DND-41 (cell line): ENCODE results near the gene ZBTB7B.

ENCODE experiments used
- ATAC-seq: fragments of 200-7000 bp; cut with Tn5 transposase; 3 replicates; pipeline ENCODE4 v1.9.1; 2021; ENCODE audit warnings: low read depth; ENCODE audit not compliant: insufficient read depth
- DNase-seq: peaks from one replicate; pipeline ENCODE4 v3.0.0-alpha.2; 2020
- H2AFZ ChIP-seq: 2 replicates; pipeline ENCODE4 v1.6.0; 2012; ENCODE audit warnings: low read depth, low read length
- H3K27ac ChIP-seq: 2 replicates; pipeline ENCODE4 v1.5.1; 2012; ENCODE audit warnings: low read length, inconsistent platforms
- H3K27me3 ChIP-seq: fragments of 200-600 bp; sonication (generic); 2 replicates; pipeline ENCODE4 v1.6.0; 2012; ENCODE audit warnings: low read length, mild to moderate bottlenecking, inconsistent platforms; ENCODE audit not compliant: insufficient read depth, poor library complexity
- H3K36me3 ChIP-seq: 2 replicates; pipeline ENCODE4 v1.5.1; 2012; ENCODE audit warnings: low read length, inconsistent platforms; ENCODE audit not compliant: insufficient read depth
- H3K4me1 ChIP-seq: 2 replicates; pipeline ENCODE4 v1.5.1; 2012; ENCODE audit warnings: mild to moderate bottlenecking, low read length; ENCODE audit not compliant: insufficient read depth
- H3K4me2 ChIP-seq: 2 replicates; pipeline ENCODE4 v1.6.0; 2012; ENCODE audit warnings: mild to moderate bottlenecking, moderate library complexity, low read length, inconsistent platforms; ENCODE audit not compliant: insufficient read depth
- H3K4me3 ChIP-seq, 2 experiments: fragments of 200-600 bp in 1 of 2; shearing (Covaris generic) in 1 of 2; 2 replicates each; pipeline ENCODE4 v1.5.1; 2012 to 2016; ENCODE audit warnings: inconsistent platforms in 2 of 2, low read length in 2 of 2, mild to moderate bottlenecking in 2 of 2, low read depth in 1 of 2, moderate library complexity in 1 of 2
- H3K79me2 ChIP-seq: 2 replicates; pipeline ENCODE4 v1.6.0; 2012; ENCODE audit warnings: low read length, inconsistent platforms; ENCODE audit not compliant: insufficient read depth
- H3K9ac ChIP-seq: 2 replicates; pipeline ENCODE4 v1.6.0; 2012; ENCODE audit warnings: low read depth, mild to moderate bottlenecking, inconsistent platforms, low read length, moderate library complexity
- H3K9me3 ChIP-seq: 2 replicates; pipeline ENCODE4 v1.5.1; 2012; ENCODE audit warnings: low read length, moderate library complexity, mild to moderate bottlenecking, inconsistent platforms; ENCODE audit not compliant: insufficient read depth, severe bottlenecking
- H4K20me1 ChIP-seq: 2 replicates; pipeline ENCODE4 v1.6.0; 2012; ENCODE audit warnings: low read length; ENCODE audit not compliant: insufficient read depth
- EZH2 ChIP-seq: IDR thresholded peaks from 3 replicates; pipeline ENCODE4 v1.6.1; 2012; ENCODE audit warnings: borderline replicate concordance, low read depth, mild to moderate bottlenecking, moderate library complexity, low read length, inconsistent platforms; ENCODE audit not compliant: severe bottlenecking
- TF ChIP-seq, protein P1 (sequence below): IDR thresholded peaks from 2 replicates; pipeline ENCODE4 v1.5.1; 2012; ENCODE audit warnings: borderline replicate concordance, low read length, moderate library complexity, mild to moderate bottlenecking; ENCODE audit not compliant: poor library complexity, severe bottlenecking; ENCODE audit errors: extremely low read depth

Gene ZBTB7B

DNA sequence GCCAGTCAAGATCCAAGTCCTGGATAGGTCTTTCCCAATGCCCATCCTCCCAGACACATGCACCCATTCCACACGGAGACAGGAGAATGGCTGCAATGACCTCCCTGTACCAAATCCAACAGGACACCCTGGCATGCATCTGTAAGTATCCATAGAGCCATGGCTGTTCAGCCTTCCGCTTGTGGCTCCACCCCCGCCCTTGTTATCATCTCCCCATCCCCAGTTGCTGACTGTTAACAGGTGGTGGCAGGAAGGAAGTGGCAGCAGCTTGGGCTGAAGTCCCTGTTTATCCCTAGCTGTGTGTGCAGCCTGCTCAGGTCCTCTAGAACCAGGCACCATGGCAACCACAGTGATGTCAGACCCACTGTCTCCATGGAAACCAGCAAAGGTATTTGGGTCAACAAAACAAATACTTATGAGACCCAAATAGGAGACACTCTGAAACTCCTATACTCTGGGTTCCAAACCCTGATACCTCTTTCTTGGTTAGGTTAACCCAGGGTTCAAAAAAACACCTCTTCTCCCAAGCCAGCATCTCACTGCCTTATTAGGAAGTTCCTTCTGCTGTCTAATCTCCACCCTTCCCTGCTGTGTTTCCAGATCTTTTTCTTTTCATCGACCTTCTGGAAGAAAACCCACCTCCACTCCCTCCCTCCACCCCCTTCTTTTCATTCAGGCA, 47.4 kb upstream of the ZBTB7B start:
- peak; percentile 90 for ATAC-seq
- H3K4me3 ChIP-seq: peak overlapping the region; percentile 52 to 82
- peaks cover 33% of the 10 kb centered on the region for H3K79me2 ChIP-seq
- H3K4me2 ChIP-seq: peak overlapping the region; percentile 88
- H2AFZ ChIP-seq: peak overlapping the region; percentile 82
- no peaks in the 10 kb centered on the region for H3K9me3 ChIP-seq
- peak; percentile 89 for DNase-seq
- peak overlapping the region; percentile 88 for H3K27ac ChIP-seq
- peaks cover 28% of the 10 kb centered on the region for H3K36me3 ChIP-seq
- no peaks in the 10 kb centered on the region for H3K27me3 ChIP-seq
- H4K20me1 ChIP-seq: peaks cover 19% of the 10 kb centered on the region
- H3K4me1 ChIP-seq: peaks cover 59% of the 10 kb centered on the region
- no peak for TF ChIP-seq EZH2
- TF ChIP-seq, protein P1, sequence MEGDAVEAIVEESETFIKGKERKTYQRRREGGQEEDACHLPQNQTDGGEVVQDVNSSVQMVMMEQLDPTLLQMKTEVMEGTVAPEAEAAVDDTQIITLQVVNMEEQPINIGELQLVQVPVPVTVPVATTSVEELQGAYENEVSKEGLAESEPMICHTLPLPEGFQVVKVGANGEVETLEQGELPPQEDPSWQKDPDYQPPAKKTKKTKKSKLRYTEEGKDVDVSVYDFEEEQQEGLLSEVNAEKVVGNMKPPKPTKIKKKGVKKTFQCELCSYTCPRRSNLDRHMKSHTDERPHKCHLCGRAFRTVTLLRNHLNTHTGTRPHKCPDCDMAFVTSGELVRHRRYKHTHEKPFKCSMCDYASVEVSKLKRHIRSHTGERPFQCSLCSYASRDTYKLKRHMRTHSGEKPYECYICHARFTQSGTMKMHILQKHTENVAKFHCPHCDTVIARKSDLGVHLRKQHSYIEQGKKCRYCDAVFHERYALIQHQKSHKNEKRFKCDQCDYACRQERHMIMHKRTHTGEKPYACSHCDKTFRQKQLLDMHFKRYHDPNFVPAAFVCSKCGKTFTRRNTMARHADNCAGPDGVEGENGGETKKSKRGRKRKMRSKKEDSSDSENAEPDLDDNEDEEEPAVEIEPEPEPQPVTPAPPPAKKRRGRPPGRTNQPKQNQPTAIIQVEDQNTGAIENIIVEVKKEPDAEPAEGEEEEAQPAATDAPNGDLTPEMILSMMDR: no peak
- H3K9ac ChIP-seq: peak overlapping the region; percentile 64

DNA sequence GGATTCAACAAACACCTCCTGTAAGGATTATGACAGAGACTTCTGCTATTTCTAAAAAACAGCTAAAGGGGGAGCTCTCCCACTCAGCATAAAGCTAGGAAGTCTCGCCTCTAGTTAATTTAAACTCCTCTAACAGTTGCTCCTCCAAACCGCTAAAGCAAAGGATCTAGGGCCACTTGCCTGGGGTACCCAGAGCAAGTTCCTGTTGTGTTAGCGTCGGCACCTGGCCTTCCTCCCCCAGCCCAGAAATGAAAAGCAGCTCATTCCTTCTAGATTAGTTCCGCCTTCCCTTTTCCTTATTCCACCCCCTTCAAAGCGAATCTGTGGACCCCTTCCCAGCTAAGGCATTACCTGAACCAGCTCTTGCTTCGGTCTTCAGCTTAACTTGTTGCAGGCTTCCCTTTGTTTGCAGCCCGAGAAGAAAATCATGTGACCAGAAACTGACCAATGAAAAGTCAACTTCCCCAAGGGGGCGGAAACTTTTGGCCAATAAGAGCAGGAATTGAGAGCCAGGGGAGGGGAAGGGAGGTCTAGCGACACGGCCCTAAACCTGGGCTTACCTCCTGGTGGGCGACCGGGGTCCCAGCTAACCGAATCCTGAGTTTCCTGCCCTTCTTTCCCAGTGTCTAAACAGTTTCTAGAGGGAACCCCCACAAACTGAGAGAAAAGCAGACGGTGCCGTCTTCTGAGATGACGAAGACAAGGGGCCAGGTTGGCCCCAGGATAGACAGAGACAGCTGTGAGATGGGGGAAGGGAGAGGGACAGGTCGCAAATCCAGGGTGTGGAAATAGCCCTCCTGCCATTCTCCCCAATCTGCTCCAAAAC, 46.7 kb upstream of the ZBTB7B start, which contains the start of gene PBXIP1:
Gene PBXIP1, minus strand, starts transcription at position 382 of the 826 bp plus-strand sequence. CDS start 2,378 bp downstream, outside the sequence.
- peak; percentile 77 for ATAC-seq
- no peak for TF ChIP-seq EZH2
- TF ChIP-seq, protein P1: peak; percentile 53
- DNase-seq: peak; percentile 92
- Histone ChIP-seq H3K4me1 (peaks cover 66% of the 10 kb centered on the region), H3K27me3 (no peaks in the 10 kb centered on the region), H3K9me3 (no peaks in the 10 kb centered on the region), H3K4me2 (peak within 1 kb of the TSS; percentile 88), H3K36me3 (peaks cover 21% of the 10 kb centered on the region), H4K20me1 (peaks cover 24% of the 10 kb centered on the region), H3K4me3 (peak within 1 kb of the TSS; percentile 52 to 82), H3K27ac (peak within 1 kb of the TSS; percentile 88), H2AFZ (peak within 1 kb of the TSS; percentile 82), H3K79me2 (peaks cover 40% of the 10 kb centered on the region), H3K9ac (peak within 1 kb of the TSS; percentile 64)

DNA sequence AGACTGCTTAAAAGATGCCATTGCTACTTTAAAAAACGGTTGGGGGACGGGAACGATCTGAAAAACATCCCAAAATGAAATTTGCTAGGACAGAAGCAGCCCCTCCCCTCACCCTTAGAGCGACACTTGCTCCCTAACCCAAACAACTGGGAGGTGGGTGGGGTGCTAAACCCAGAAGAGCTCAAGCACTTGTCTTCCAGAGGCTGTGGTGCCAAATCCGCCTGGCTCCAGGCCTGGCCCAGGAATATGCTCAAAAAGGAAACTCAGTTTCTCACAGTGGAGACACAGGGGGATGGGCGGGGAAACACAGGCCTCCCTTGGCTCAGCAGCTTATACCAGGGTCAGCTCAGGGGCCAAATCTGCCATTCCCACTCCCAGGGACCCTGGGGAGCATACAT, 46.1 kb upstream of the ZBTB7B start:
- DNase-seq: no peak
- peaks cover 25% of the 10 kb centered on the region for H4K20me1 ChIP-seq
- peaks cover 15% of the 10 kb centered on the region for H3K36me3 ChIP-seq
- peak overlapping the region; percentile 82 for H2AFZ ChIP-seq
- no peaks in the 10 kb centered on the region for H3K27me3 ChIP-seq
- ATAC-seq: no peak
- peak overlapping the region; percentile 64 for H3K9ac ChIP-seq
- peaks cover 46% of the 10 kb centered on the region for H3K79me2 ChIP-seq
- peak overlapping the region; percentile 88 for H3K27ac ChIP-seq
- no peak for TF ChIP-seq EZH2
- TF ChIP-seq, protein P1: no peak
- H3K4me3 ChIP-seq: peak overlapping the region; percentile 52 to 82; a peak in 3 of 4 replicates
- no peaks in the 10 kb centered on the region for H3K9me3 ChIP-seq
- H3K4me1 ChIP-seq: peaks cover 70% of the 10 kb centered on the region
- H3K4me2 ChIP-seq: peak overlapping the region; percentile 88
